HG02884 (cell line): ENCODE results near the gene NTN1.
"Not testable (repeated sequence)": the region's sequence is repeated elsewhere in the genome, so short reads cannot be mapped to it uniquely, and the experiment has no call there.

Experiments used
- ATAC-seq: cut with Tn5 transposase; IDR thresholded peaks from one replicate; pipeline ENCODE4 v1.9.1; 2021; ENCODE audit warnings: mild to moderate bottlenecking, moderate library complexity; ENCODE audit not compliant: unreplicated experiment

Gene NTN1

GRCh38 chr17:9080296-9080914, 59.1 kb downstream of the NTN1 start:
- ATAC-seq: no peak

DNA sequence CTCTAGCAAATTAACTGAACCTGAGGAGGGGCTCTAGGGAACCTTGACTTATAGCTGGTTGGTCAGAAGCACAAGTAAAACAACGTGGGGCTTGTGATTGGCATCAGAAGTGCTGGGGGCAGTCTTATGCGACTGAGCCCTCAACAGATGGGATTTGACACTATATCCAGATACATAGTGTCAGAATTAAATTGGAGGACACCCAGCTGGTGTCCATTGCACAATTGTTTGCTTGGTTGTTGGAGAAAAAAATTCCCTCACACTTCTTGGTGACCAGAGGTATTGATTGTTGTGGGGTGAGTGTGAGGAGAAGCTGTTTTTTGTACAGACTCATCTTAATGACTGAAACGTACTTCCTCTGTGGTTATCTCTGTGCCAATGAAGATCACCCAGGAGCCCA, 59.7 kb downstream of the NTN1 start:
- no peak for ATAC-seq

DNA sequence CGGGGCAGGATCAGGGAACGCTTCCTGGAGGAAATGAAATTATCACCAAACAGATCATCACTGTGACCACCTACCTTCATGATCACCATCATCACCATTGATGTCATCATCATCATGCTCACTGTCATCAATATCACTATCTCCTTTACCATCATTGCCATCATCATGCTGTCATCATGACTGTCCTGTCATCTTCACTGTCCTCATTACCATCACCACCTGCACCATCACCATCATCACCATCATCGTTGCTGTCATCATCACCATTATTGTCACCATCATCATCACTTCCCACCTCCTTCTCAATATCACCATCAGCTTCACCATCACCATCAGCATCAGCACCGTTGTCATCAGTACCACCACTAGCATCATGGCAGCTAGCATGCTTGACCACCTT, 65.3 kb downstream of the NTN1 start:
- no peak for ATAC-seq

DNA sequence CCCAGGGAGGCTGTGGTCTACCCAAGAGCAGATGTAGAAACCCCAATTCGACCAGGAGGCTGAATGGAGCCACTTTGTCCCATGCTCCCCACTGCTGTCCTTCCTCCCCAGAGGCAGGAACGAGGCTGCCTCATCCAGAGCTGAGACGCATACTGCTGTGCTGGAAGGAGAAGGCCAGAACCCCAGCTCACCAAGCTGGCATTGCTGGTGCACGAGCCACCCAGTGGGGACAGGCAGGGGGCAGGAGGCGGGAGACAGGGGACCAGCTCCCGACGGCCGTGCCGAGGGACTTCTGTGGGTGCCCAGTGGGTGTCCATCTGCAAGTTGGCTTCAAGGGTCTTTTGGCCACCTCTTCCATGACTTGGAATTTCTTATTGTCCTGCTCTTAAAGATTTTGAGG, 66.6 kb downstream of the NTN1 start:
- no peak for ATAC-seq

GRCh38 chr17:9090641-9091096, 69.4 kb downstream of the NTN1 start:
- no peak for ATAC-seq

GRCh38 chr17:9094193-9094592, 72.9 kb downstream of the NTN1 start:
- no peak for ATAC-seq

DNA sequence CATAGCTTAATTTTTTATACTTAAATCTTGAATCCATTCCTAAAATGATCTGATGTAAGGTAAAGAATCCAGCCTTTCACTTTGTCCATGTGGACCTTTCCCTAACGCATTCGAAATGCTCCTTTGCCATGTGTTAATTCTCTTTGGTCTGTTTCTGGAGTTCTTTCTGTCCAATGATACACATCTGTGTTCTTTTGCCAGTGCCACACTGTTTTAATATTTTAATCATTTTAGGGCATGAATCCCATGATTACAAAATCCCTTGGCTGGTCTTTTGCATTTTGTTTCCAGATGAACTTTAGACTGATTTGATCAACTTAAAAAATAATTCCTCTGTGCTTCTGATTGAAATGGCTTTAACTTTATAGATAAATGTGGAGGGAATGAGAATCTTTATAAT, 74.1 kb downstream of the NTN1 start:
- ATAC-seq: no peak

DNA sequence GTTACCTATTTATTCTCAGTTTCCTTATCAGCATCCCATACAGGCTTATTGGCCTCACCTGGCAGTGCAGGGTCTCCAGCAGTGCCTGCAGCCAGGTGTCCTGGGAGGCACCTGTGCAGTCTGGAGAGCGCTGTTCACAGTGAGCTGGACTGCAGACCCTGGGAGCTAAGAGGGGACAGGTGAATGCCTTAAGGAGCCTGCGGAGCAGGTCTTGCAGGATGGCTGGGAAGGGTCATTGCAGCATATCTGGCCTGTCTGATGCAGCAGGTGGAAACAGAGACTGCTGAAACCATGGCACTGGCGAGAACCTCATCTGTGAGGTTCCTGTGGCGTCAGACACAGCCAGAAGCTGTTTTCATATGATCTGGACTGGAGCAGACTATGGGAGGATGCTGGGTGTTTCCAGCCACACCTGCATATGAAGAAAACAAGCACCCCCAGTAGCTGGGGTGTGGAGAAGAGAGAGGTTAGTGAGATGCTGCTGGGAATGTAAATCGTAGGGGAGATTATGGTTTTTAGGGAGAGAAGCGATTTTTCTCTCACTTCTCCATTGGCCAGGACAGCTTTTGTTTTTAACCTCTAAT, 77.0 kb downstream of the NTN1 start:
- no peak for ATAC-seq

GRCh38 chr17:9101356-9101755, 80.0 kb downstream of the NTN1 start:
- ATAC-seq: no peak

DNA sequence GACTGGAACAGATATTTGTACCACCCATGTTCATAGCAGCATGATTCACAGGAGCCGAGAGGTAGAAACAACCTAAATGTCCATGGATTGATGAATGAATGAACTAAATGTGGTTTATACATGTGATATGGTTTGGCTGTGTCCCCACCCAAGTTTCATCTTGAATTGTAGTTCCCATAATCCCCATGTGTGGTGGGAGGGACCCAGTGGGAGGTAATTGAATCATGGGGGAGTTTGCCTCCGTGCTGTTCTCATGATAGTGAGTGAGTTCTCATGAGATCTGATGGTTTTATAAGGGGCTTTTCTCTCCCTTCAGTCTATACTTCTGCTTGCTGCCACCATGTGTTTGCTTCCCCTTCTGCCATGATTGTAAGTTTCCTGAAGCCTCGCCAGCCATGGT, 81.9 kb downstream of the NTN1 start:
- not testable (repeated sequence) for ATAC-seq

DNA sequence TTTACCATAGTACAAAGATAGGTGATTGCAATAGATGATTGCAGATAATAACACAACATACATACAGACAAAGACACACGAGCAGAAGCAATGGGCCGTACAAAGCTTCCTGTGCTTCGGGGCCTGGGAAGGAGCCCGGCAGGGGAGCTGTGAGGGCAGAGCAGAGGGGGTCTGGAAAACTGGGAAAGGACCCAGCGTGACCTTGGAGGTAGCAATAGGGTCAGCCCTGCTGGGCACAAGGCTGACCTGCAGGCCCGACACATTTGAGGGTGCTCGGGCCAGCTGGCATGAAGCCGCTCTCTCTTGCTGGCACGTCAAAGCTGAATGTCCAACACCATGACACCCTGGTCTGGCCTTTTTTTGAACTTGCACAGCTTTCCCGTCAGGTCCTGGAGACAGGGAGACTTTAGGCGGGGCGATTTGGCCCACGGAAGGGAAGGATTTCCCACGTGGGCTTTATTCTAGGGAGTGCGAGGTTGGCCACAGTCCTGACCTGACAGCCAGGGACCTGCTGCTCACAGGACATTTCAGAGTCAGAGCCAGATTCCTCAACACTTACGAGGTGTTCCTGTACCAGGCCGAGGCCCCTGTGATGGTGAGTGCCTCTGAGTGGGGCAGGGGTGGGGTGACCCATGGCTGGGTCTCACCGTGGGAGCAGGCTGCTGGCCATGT, 83.2 kb downstream of the NTN1 start:
- no peak for ATAC-seq

GRCh38 chr17:9105068-9105868, 84.0 kb downstream of the NTN1 start:
- ATAC-seq: no peak

- not testable (repeated sequence) for ATAC-seq
These were observed 85.0 kb downstream of the NTN1 start for GRCh38 chr17:9106278-9106677.

GRCh38 chr17:9107527-9107926, 86.2 kb downstream of the NTN1 start:
- ATAC-seq: no peak

DNA sequence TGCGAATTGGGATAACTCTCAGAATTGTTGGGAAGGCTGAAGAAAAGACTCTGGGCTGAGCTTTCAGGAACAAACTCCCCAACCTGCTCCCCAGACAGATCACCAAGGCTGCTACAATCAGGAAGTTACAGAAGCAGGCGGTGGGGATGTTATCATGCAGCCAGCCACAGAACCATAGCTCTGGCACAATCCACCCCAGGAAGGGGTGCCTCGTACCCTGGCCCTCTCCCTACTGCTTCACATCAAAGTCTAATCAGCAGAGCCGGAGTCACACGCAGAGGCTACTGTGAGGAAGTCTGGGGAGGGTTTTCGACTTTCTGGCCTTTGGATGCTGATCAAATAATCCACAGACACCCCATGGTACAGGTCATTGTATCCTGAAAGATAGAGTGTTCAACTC, 86.8 kb downstream of the NTN1 start:
- ATAC-seq: no peak

GRCh38 chr17:9109933-9110332, 88.6 kb downstream of the NTN1 start:
- no peak for ATAC-seq

DNA sequence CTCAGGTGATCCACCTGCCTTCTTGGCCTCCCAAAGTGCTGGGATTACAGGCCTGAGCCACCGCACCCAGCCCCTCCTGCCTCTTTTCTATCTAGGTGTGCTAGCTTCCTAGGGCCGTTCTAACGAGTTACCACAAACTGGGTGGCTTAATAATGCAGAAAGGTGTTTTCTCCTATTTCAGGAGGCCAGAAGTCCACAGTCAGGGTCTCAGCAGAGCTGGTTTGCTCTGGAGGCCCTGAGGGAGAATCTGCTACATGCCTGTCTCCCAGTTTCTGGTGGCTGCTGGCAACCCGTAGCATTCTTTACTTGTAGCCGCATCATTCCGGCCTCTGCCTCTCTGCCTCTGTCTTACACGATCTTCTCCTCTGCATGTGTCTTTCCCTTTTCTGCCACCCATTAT, 89.2 kb downstream of the NTN1 start:
- ATAC-seq: no peak

DNA sequence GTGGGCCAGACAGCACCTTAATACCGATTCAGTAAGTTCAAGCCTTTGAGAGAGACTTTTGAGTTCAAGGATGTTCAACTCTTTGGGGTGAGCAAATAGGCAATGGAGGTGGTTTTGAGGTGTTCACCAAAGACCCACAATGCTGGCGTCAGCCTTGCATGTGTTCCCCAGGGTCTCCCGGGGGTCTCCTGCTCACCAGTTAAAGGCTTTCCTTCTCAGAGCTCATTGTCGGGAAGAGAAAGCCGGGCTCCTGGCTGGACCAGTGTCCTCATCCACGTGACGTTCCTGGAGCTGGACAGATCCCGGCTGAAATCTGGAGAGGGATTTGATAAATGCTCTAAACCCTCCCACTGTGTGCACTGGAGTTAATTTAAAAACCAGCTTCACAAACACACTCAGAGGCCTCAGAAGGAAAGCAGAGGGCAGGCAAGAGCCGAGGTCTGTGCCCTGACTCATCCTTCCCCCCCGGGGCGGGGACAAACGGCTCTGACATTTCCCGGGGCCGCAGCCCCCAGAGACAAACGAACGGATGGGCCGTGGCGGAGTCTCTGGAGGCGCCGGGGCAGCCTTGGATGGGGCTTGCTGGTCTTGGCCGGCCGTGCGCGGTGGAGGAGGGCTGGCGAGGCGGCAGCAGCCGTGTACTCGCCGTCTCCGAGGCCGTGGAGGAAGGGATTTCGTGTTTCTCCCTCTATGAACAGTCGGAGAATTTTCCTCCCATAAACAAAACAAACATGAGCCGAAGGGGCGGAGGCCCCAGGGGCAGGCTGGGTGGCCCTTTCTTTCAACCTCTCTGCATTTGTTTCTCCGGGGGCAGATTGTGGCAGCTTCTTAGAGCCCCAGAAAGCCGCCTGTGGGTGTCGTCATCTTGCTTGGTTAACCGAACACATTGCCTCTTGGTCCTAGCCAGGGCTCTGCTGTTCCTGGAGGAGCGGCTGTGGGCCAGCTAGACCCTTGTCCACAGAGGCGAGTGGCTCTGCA, 94.2 kb downstream of the NTN1 start:
- no peak for ATAC-seq

- no peak for ATAC-seq
These were observed 95.1 kb downstream of the NTN1 start for GRCh38 chr17:9116311-9116835.

- no peak for ATAC-seq
These were observed 95.7 kb downstream of the NTN1 start for GRCh38 chr17:9116861-9117568.
